Rectal smooth muscle tissue (tissue), 1 donor: ENCODE data around the gene SLC35G6.
"Not testable (repeated sequence)": the region's sequence is repeated elsewhere in the genome, so short reads cannot be mapped to it uniquely, and the experiment has no call there.

Experiments
- H3K27ac ChIP-seq: one replicate; pipeline ENCODE4 v1.7.0; 2013; ENCODE audit warnings: low read depth, low read length, inconsistent platforms
- H3K27me3 ChIP-seq: one replicate; pipeline ENCODE4 v1.7.0; 2013; ENCODE audit warnings: low read length; ENCODE audit not compliant: control insufficient read depth, insufficient read depth
- H3K36me3 ChIP-seq: one replicate; pipeline ENCODE4 v1.7.0; 2013; ENCODE audit warnings: low read length; ENCODE audit not compliant: control insufficient read depth, insufficient read depth
- H3K4me1 ChIP-seq: one replicate; pipeline ENCODE4 v1.7.0; 2013; ENCODE audit warnings: low read length; ENCODE audit not compliant: control insufficient read depth, insufficient read depth
- H3K4me3 ChIP-seq: one replicate; pipeline ENCODE4 v1.7.0; 2013; ENCODE audit warnings: low read length
- H3K9ac ChIP-seq: one replicate; pipeline ENCODE4 v1.7.0; 2013; ENCODE audit warnings: low read length

SLC35G6 gene

DNA sequence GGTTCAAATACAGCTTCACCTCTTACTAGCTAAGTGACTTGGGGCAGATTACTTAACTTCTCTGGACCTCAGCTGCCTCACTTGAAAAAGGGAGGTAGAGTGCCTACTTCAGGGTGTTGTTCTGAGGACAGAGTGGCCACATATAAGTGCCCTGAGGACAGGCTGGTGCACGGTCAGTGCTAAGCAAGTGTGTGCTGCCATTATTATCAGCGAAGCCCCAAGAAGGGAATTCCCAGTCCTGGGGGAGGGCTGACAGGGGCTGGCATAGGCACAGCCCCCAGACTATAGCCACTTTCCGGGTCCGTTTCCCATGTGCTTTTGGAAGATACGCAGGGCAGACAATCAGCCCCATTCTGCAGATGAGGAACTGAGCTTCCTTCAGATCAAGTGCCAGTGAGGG is 4.3 kb upstream of the SLC35G6 start:
- Histone ChIP-seq H3K36me3 (no peaks in the 10 kb centered on the region), H3K27ac (peak overlapping the region; percentile 99), H3K27me3 (no peaks in the 10 kb centered on the region), H3K9ac (no peak overlapping the region), H3K4me3 (peak overlapping the region; percentile 88), H3K4me1 (peaks cover 21% of the 10 kb centered on the region)

GRCh38 chr17:7477392-7478275 is 3.6 kb upstream of the SLC35G6 start:
- H3K27ac ChIP-seq, result peak overlapping the region; percentile 99
- H3K36me3 ChIP-seq, result no peaks in the 10 kb centered on the region
- H3K9ac ChIP-seq, result peak overlapping the region; percentile 16
- peak overlapping the region; percentile 88 for H3K4me3 ChIP-seq
- H3K4me1 ChIP-seq, result peaks cover 21% of the 10 kb centered on the region
- no peaks in the 10 kb centered on the region for H3K27me3 ChIP-seq

DNA sequence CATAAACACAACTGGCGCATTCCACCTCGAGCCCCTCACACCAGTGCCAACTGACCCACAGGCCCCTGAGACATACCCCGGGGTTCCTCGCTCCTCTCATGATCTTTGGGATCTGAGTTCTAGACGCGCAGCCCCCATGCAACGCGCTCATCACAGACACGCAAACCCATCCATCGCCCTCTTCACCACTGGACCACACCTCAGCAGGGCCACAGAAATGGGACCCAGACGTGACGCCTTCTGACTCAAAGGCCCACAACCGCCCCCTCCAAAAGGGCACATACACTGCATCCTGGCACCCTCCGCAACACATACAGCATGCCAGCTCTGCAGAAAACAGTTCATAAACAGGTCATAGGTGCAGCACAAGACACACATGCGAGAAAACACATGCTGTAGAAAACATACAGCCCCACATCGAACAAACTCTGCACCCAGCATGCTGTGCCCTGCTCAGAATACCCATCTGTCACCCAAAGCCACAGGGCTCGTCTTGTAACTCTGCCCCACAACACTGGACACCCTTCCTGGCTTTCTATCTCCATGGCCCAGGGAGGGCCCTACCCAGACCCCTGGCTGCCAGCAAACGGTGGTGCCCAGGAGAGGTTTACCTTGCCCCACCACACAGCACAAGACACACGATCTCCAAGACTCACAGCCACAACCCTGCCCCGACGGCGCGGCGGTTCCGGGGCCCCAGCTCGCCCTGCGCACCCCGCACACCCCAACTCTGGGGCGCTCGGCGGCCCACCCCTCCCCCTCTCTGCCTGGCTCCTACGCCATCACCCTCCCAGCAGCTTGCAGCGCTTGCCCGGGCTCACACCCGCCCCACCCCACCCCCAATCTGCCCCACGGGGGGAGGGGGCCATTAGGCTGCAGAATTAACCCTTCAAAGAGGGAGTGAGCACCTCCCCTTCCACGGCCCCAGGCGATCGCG is 2.7 kb upstream of the SLC35G6 start:
- peaks cover 25% of the 10 kb centered on the region for H3K4me1 ChIP-seq
- no peaks in the 10 kb centered on the region for H3K36me3 ChIP-seq
- peak overlapping the region; percentile 99 for H3K27ac ChIP-seq
- H3K27me3 ChIP-seq, result no peaks in the 10 kb centered on the region
- peak overlapping the region; percentile 85 for H3K9ac ChIP-seq
- peak overlapping the region; percentile 88 for H3K4me3 ChIP-seq

- no peaks in the 10 kb centered on the region for H3K27me3 ChIP-seq
- H3K9ac ChIP-seq, result peak within 1 kb of the TSS; percentile 99
- H3K4me3 ChIP-seq, result peak within 1 kb of the TSS; percentile 88
- H3K4me1 ChIP-seq, result peaks cover 25% of the 10 kb centered on the region
- peak within 1 kb of the TSS; percentile 99 for H3K27ac ChIP-seq
- H3K36me3 ChIP-seq, result no peaks in the 10 kb centered on the region
Measured at GRCh38 chr17:7479213-7480088, 1.8 kb upstream of the SLC35G6 start, which contains the start of gene ZBTB4. Gene ZBTB4 (minus strand): TSS chr17:7479631. CDS start chr17:7466801, 12,830 bp downstream.

GRCh38 chr17:7480089-7480384 is 1.2 kb upstream of the SLC35G6 start:
- peak overlapping the region; percentile 97 for H3K27ac ChIP-seq
- H3K36me3 ChIP-seq, result no peaks in the 10 kb centered on the region
- H3K27me3 ChIP-seq, result no peaks in the 10 kb centered on the region
- H3K4me3 ChIP-seq, result peak overlapping the region; percentile 79
- H3K9ac ChIP-seq, result peak overlapping the region; percentile 99
- H3K4me1 ChIP-seq, result peaks cover 25% of the 10 kb centered on the region

DNA sequence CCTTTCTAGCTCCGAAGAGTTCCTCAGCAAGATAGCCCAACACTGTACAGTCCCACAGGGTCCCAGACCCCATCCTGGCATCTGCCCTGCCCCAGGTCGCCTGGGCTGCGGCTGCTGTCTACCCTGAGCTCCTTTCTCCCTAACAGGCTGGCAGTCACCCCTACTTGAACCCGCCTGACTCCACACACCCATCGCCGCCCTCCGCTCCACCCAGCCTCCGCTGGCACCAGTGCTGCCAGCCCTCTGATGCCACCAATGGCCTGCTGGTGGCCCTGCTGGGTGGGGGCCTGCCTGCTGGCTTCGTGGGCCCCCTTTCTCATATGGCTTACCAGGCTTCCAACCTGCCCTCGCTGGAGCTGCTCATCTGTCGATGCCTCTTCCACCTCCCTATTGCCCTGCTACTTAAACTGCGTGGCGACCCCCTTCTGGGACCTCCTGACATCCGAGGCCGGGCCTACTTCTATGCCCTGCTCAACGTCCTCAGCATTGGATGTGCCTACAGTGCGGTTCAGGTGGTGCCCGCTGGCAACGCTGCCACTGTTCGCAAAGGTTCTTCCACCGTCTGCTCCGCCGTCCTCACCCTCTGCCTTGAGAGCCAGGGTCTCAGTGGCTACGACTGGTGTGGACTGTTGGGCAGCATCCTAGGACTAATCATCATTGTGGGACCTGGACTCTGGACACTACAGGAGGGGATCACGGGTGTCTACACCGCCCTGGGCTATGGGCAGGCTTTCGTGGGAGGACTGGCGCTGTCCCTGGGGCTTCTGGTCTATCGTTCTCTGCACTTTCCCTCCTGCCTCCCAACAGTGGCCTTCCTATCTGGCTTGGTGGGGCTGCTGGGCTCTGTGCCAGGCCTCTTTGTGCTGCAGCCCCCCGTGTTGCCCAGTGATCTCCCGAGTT is 846 bp downstream of the SLC35G6 start:
- H3K4me1 ChIP-seq, result peaks cover 24% of the 10 kb centered on the region
- H3K9ac ChIP-seq, result not testable (repeated sequence)

GRCh38 chr17:7482742-7483088 is 1.5 kb downstream of the SLC35G6 start:
- peak overlapping the region; percentile 100 for H3K27ac ChIP-seq
- not testable (repeated sequence) for H3K36me3 ChIP-seq, H3K27me3 ChIP-seq, H3K9ac ChIP-seq
- H3K4me1 ChIP-seq, result peaks cover 23% of the 10 kb centered on the region
- peak overlapping the region; percentile 90 for H3K4me3 ChIP-seq

More for the DNA sequence above, 846 bp downstream of the SLC35G6 start:
- peak overlapping the region; percentile 100 for H3K27ac ChIP-seq
- not testable (repeated sequence) for H3K27me3 ChIP-seq, H3K36me3 ChIP-seq, H3K4me3 ChIP-seq

DNA sequence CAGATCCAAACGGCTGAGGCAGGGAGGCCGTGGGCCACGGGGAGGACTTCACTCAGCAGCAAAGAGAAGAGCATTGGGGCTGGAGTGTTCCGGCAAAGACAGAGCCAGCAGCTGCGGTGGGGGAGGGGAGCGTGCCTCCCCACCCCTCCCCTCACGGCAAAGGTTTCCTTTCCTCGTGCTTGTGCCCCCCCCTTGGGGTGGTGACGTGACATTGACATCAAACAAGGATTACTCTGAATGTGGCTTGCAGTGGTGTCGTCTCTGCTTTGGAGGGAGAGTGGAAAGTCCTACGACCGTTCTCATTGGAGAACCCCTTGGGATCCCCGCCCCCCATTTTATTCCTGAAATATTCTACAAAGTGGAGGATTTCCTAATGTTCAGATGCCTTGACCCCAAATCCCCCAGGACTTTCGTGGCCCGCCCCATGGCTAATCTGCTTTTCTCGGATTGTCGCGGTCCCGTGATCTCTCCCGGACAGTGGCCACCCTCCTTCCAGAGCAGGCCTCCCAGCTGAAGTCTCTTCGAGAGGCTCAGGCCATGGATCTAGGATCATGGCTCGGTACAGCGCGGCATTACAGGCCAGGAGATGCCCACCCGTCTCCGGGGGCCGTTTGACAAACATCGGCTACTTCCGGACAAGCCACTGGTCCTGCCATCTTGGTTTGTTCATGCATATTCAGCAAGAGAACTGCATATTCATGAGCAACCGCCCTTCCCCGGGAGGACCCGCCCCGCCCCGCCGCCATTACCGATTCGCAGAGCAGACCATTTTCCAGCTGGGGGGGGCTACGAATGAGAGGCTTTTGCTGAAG is 2.2 kb downstream of the SLC35G6 start:
- Histone ChIP-seq H3K27ac (peak overlapping the region; percentile 100), H3K4me1 (peaks cover 23% of the 10 kb centered on the region), H3K36me3 (no peaks in the 10 kb centered on the region), H3K27me3 (no peaks in the 10 kb centered on the region), H3K4me3 (peak overlapping the region; percentile 90), H3K9ac (peak overlapping the region; percentile 100)

- peak within 1 kb of the TSS; percentile 100 for H3K9ac ChIP-seq
- no peaks in the 10 kb centered on the region for H3K27me3 ChIP-seq
- H3K27ac ChIP-seq, result peak within 1 kb of the TSS; percentile 100
- H3K4me3 ChIP-seq, result peak within 1 kb of the TSS; percentile 90
- no peaks in the 10 kb centered on the region for H3K36me3 ChIP-seq
- H3K4me1 ChIP-seq, result peaks cover 28% of the 10 kb centered on the region
Measured at GRCh38 chr17:7484067-7484918, 3.0 kb downstream of the SLC35G6 start, which contains the start of gene POLR2A. Gene POLR2A (plus strand): TSS chr17:7484366.

DNA sequence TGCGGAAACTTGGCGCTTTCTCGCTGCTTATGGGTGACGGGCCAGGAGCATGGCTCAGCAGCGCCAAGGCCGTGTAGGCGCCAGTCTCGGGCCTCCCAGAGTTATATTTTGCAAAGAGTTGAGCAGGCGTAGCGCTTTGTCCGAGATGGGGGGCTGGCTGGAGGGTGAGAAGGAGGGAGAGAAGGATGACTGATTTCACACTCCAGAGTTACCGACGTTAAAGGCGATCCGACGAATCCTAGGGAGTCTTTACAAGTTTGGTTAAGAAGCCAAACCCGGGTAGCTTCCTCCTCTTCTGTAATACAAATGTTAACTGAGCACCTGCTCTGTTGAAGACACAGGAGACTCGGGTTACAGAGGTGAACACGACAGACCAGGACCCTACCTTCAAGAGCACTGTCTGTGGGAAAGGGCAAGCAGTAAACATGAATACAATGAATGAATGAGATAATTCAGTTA is 3.7 kb downstream of the SLC35G6 start:
- Histone ChIP-seq H3K27me3 (no peaks in the 10 kb centered on the region), H3K9ac (peak overlapping the region; percentile 34), H3K4me3 (peak overlapping the region; percentile 84), H3K27ac (peak overlapping the region; percentile 100), H3K36me3 (no peaks in the 10 kb centered on the region), H3K4me1 (peaks cover 25% of the 10 kb centered on the region)
